ENCODE measurements around the gene SPINK2. TPM values are rescaled to one million over a fixed set of nuclear protein-coding genes. Genes with fewer than 3 reads are reported as not detected.

Gene SPINK2
- total and polyA plus RNA-seq, 2 of the 4 experiments (the other 2 are of a cell fraction): not detected

GRCh38 chr4:56791316-56791715 lies 30.2 kb downstream of the SPINK2 start:
- Histone ChIP-seq H4K8ac (ENCODE audit: low read depth in 2 of 2, low read length in 2 of 2) (no peak overlapping the region), H3K4ac (ENCODE audit: low read depth, low read length) (no peak overlapping the region), H3K23ac (ENCODE audit: low read depth, low read length) (no peak overlapping the region), H4K20me1 (ENCODE audit: insufficient read depth, low read length) (no peaks in the 10 kb centered on the region), H2AK9ac (replicated peaks; ENCODE audit: low read depth, low read length, poor library complexity) (no peak overlapping the region), H3K14ac (replicated peaks; ENCODE audit: low read depth, low read length) (no peak overlapping the region), H2BK15ac (ENCODE audit: low read depth, low read length) (no peak overlapping the region), H4K91ac (ENCODE audit: insufficient read depth, low read depth, low read length) (no peak overlapping the region), H3K56ac (ENCODE audit: extremely low read depth, insufficient read depth, low read length) (no peak overlapping the region), H3K4me3 (ENCODE audit: insufficient read depth, low read depth, low read length) (no peak overlapping the region), H3K9me3 (ENCODE audit: control insufficient read depth, insufficient read depth, low read length) (no peaks in the 10 kb centered on the region), H3K4me1 (ENCODE audit: control insufficient read depth, insufficient read depth, low read length) (peaks cover 7% of the 10 kb centered on the region), H3K18ac (ENCODE audit: low read depth, low read length) (no peak overlapping the region), H3K9ac (ENCODE audit: low read depth, low read length) (no peak overlapping the region), H3K27me3 (ENCODE audit: control insufficient read depth, insufficient read depth, low read length) (peaks cover 2% of the 10 kb centered on the region), H3K4me2 (ENCODE audit: low read depth, low read length) (no peak overlapping the region), H2AK5ac (ENCODE audit: low read depth, low read length) (no peak overlapping the region), H3K27ac (ENCODE audit: insufficient read depth, low read length) (no peak overlapping the region), H2BK20ac (ENCODE audit: low read depth, low read length) (no peak overlapping the region), H3K9me1 (ENCODE audit: insufficient read depth, low read length) (peaks cover 3% of the 10 kb centered on the region; the same call in 1 of the 2 replicates), H2BK120ac (ENCODE audit: low read depth, low read length) (no peak overlapping the region), H4K5ac (ENCODE audit: low read depth, low read length) (no peak overlapping the region), H2BK5ac (ENCODE audit: low read depth, low read length, poor library complexity, severe bottlenecking) (no peak overlapping the region), H3K36me3 (ENCODE audit: control insufficient read depth, insufficient read depth, low read length) (no peaks in the 10 kb centered on the region), H3K79me1 (ENCODE audit: low read depth in 1 of 2, low read length in 2 of 2) (no peaks in the 10 kb centered on the region), H2AFZ (replicated peaks; ENCODE audit: low read length, poor library complexity) (no peak overlapping the region)
- in situ Hi-C loops (cut with MboI; ENCODE audit: low sequenced_read_pairs): no loop called here
- ATAC-seq (ENCODE audit: low read depth) (no peak), DNase-seq (no peak)
- POLR2A ChIA-PET (ENCODE audit: unreplicated experiment): no interaction called here
- TF ChIP-seq RAD21 (IDR thresholded peaks at IDR 0.05; ENCODE audit: low read length) (no peak), RFX5 (IDR thresholded peaks at IDR 0.05; ENCODE audit: low read depth, low read length) (no peak), CEBPB (IDR thresholded peaks at IDR 0.05; ENCODE audit: low read depth, low read length) (no peak), CTCF (conservative IDR thresholded peaks at IDR 0.05; ENCODE audit: low read depth, low read length) (no peak), RCOR1 (IDR thresholded peaks at IDR 0.05; ENCODE audit: insufficient replicate concordance, low read length) (no peak), MXI1 (IDR thresholded peaks at IDR 0.05; ENCODE audit: borderline replicate concordance, low read depth, low read length) (no peak)
- BruUV-seq (replicated peaks): no TSS peak
- intact Hi-C loops (cut with micrococcal nuclease): no loop called here
- CTCF ChIA-PET: no interaction called here
- no CpG with 5 or more reads among the region's 4 CpGs for WGBS, 2 experiments (ENCODE audit: extremely low coverage in 2 of 2, insufficient read length in 1 of 2)
- dilution Hi-C loops (cut with HindIII; ENCODE audit: low sequenced_read_pairs, unreplicated experiment): no loop called here
